K562 (cell line): ENCODE measurements around the gene SCEL. TPM values are rescaled to one million over a fixed set of nuclear protein-coding genes. Genes with fewer than 3 reads are reported as not detected.

Experiments used
- ATAC-seq: fragments of 200-7000 bp; cut with Tn5 transposase; 3 replicates; pipeline ENCODE4 v1.9.1; 2020; ENCODE audit warnings: moderate library complexity
- BruUV-seq: library from RNA; stranded (reverse); fragments of 400-500 nt; replicated peaks from 2 replicates; lab custom pipeline; 2021; lab: Mats Ljungman, UMichigan
- CTCF ChIA-PET: fragments of 300-600 bp; formaldehyde crosslinking; extraction: SDS; loops from one replicate; lab custom pipeline; 2021; ENCODE audit warnings: low intra/inter-chr PET ratio; lab: Yijun Ruan, JAX
- POLR2A ChIA-PET: fragments of 300-600, 350-650 bp; sonication (Branson Sonifier 250); formaldehyde crosslinking; extraction: SDS; loops from one replicate; lab custom pipeline; 2021; ENCODE audit warnings: antibody characterized with exemption, inconsistent platforms; lab: Yijun Ruan, JAX
- DNase-seq, 4 experiments: peaks; one replicate each; pipeline versions ENCODE4 v3.0.0 to v3.0.0-alpha.2; 2011 to 2018; ENCODE audit warnings: low spot score in 3 of 4, mixed read lengths in 3 of 4; ENCODE audit errors: extremely low read depth in 1 of 4
- FAIRE-seq: peaks from 2 replicates; lab custom pipeline; 2011; peaks lifted over from hg19 to GRCh38; lab: Jason Lieb, UNC
- H2AFZ ChIP-seq: 2 replicates; pipeline ENCODE4 v1.6.0; 2011; ENCODE audit warnings: low read depth, low read length, control low read depth, inconsistent platforms
- H3K27ac ChIP-seq: fragments of 200-600 bp; 3 replicates; pipeline ENCODE4 v1.8.0; 2011; ENCODE audit warnings: low read depth, mild to moderate bottlenecking, control low read depth, inconsistent platforms, low read length, moderate library complexity, mixed read lengths; ENCODE audit errors: extremely low read depth
- H3K27me3 ChIP-seq, 2 experiments: fragments of 300-600 bp in 1 of 2; 2 replicates in 1 of 2; 3 replicates in 1 of 2; pipeline versions ENCODE4 v1.6.0 to v1.8.0; 2011; ENCODE audit warnings: inconsistent platforms in 2 of 2, low read length in 2 of 2, mild to moderate bottlenecking in 1 of 2, mixed read lengths in 1 of 2, moderate library complexity in 1 of 2; ENCODE audit not compliant: control insufficient read depth in 2 of 2, insufficient read depth in 2 of 2
- H3K36me3 ChIP-seq: fragments of 300-600 bp; 3 replicates; pipeline ENCODE4 v1.8.0; 2011; ENCODE audit warnings: mild to moderate bottlenecking, low read length, inconsistent platforms; ENCODE audit not compliant: control insufficient read depth, insufficient read depth
- H3K4me1 ChIP-seq, 2 experiments: fragments of 200-600 bp in 1 of 2; replicated peaks in 1 of 2; 2 replicates in 1 of 2; 3 replicates in 1 of 2; pipeline versions ENCODE4 v1.5.1 to v1.8.0; 2011; ENCODE audit warnings: inconsistent platforms in 2 of 2, low read length in 2 of 2, mild to moderate bottlenecking in 1 of 2, mixed read lengths in 1 of 2, moderate library complexity in 1 of 2; ENCODE audit not compliant: control insufficient read depth in 2 of 2, insufficient read depth in 2 of 2
- H3K4me2 ChIP-seq: 2 replicates; pipeline ENCODE4 v1.6.1; 2011; ENCODE audit warnings: low read length, control low read depth, inconsistent platforms, mixed read lengths; ENCODE audit not compliant: insufficient read depth
- H3K4me3 ChIP-seq: fragments of 200-600 bp; sonication (generic), shearing (Covaris generic); 2 replicates; pipeline ENCODE4 v1.5.1; 2016; ENCODE audit warnings: control low read depth, inconsistent platforms
- H3K79me2 ChIP-seq: fragments of 200-600 bp; 3 replicates; pipeline ENCODE4 v1.8.0; 2011; ENCODE audit warnings: low read length, inconsistent platforms; ENCODE audit not compliant: control insufficient read depth, insufficient read depth
- H3K9ac ChIP-seq, 2 experiments: 2 replicates each; pipeline versions ENCODE4 v1.6.0 to v1.6.1; 2011; ENCODE audit warnings: low read depth in 2 of 2, low read length in 2 of 2, control low read depth in 1 of 2, inconsistent platforms in 1 of 2, mild to moderate bottlenecking in 1 of 2, mixed read lengths in 1 of 2; ENCODE audit not compliant: insufficient read depth in 1 of 2
- H3K9me1 ChIP-seq: one replicate; pipeline ENCODE4 v1.6.0; 2011; ENCODE audit warnings: inconsistent platforms, mild to moderate bottlenecking, low read length, moderate library complexity; ENCODE audit not compliant: control insufficient read depth, insufficient read depth
- H3K9me3 ChIP-seq: replicated peaks from 2 replicates; pipeline ENCODE4 v1.5.1; 2011; ENCODE audit warnings: low read depth, low read length, inconsistent platforms; ENCODE audit not compliant: control insufficient read depth, insufficient read depth
- H4K20me1 ChIP-seq: replicated peaks from 2 replicates; pipeline ENCODE4 v1.6.1; 2011; ENCODE audit warnings: low read length, inconsistent platforms, mixed read lengths; ENCODE audit not compliant: control insufficient read depth, insufficient read depth
- GTF2A2 ChIP-seq: IDR thresholded peaks from 2 replicates; pipeline ENCODE4 v1.6.1; 2016; ENCODE audit warnings: mild to moderate bottlenecking, missing genetic modification characterization, missing compliant biosample characterization
- NFRKB ChIP-seq: fragments of 450-650 bp; IDR thresholded peaks from 2 replicates; pipeline ENCODE4 v1.6.1; 2016; ENCODE audit warnings: low read depth
- PHTF2 ChIP-seq: fragments of 250-450 bp; sonication (Bioruptor Pico); IDR thresholded peaks from 2 replicates; pipeline ENCODE4 v1.5.0; 2021; ENCODE audit warnings: mild to moderate bottlenecking
- SREBF1 ChIP-seq: fragments of 150-350 bp; IDR thresholded peaks from 2 replicates; pipeline ENCODE4 v1.6.1; 2014; ENCODE audit warnings: antibody characterized with exemption, low read depth, low read length, borderline replicate concordance
- ZNF24 ChIP-seq: fragments of 450-650 bp; IDR thresholded peaks from 2 replicates; pipeline ENCODE4 v1.6.1; 2016
- ZNF551 ChIP-seq: fragments of 250-450 bp; sonication (Bioruptor Pico); IDR thresholded peaks from 2 replicates; pipeline ENCODE4 v1.5.0; 2021; ENCODE audit warnings: mild to moderate bottlenecking, moderate library complexity
- WGBS: fragments of 100-300 bp; shearing (Covaris generic); methylation state at CpG from one replicate; pipeline ENCODE4 v1.1.6; 2016; ENCODE audit warnings: low coverage, mixed read lengths; ENCODE audit not compliant: insufficient coverage; ENCODE audit errors: missing lambda C conversion rate; 5-methylcytosine and 5-hydroxymethylcytosine counted together
- in situ Hi-C: fragments of 300-500 bp; cut with MboI; formaldehyde crosslinking; loops from 4 replicates; pipeline ENCODE4 v1.15.0; 2018; ENCODE audit warnings: inconsistent platforms, mixed read lengths
- intact Hi-C: fragments of 100-400 bp; cut with micrococcal nuclease; formaldehyde crosslinking; loops from 2 replicates; pipeline ENCODE4 v1.14.2; 2022
- polyA plus RNA-seq, 8 experiments: library from polyadenylated mRNA; depleted of rRNA in 4 of 8; stranded (reverse) in 5 of 8; unstranded in 3 of 8; fragments of >200 nt; fragmentation: Nextera tagmentation in 2 of 8; fragmentation: Illumina TruSeq in 1 of 8; extraction: Ambion mirVana in 2 of 8; extraction: Trizol in 1 of 8; gene quantifications; 2 replicates each; pipeline versions ENCODE4 v1.2.1 to v1.2.3, GENCODE V29; 2011 to 2014; ENCODE audit warnings: inconsistent platforms in 1 of 8, missing spikeins in 1 of 8
- total RNA-seq, 7 experiments: library from RNA; depleted of rRNA in 6 of 7; stranded (reverse); fragments of >200 nt in 6 of 7; fragmentation: Illumina TruSeq in 2 of 7; extraction: Trizol in 2 of 7; gene quantifications; 2 replicates each; pipeline versions ENCODE4 v1.2.1 to v1.2.3, GENCODE V29; 2011 to 2021; ENCODE audit warnings: low replicate concordance in 1 of 7
- TF ChIP-seq, protein P1 (sequence below): sonication (generic); formaldehyde crosslinking; IDR thresholded peaks from 2 replicates; pipeline ENCODE4 v1.8.1; 2022; ENCODE audit warnings: missing genetic modification reagents
- TF ChIP-seq, protein P2 (sequence below): fragments of 250-450 bp; sonication (Bioruptor Pico); IDR thresholded peaks from 2 replicates; pipeline ENCODE4 v1.8.0; 2022; ENCODE audit warnings: moderate library complexity, mild to moderate bottlenecking, inconsistent platforms
- TF ChIP-seq, protein P3 (sequence below), 2 experiments: IDR thresholded peaks; 2 replicates each; pipeline ENCODE4 v1.6.1; 2012; ENCODE audit warnings: improper control_type of control experiment in 2 of 2, low read depth in 2 of 2, low read length in 2 of 2, borderline replicate concordance in 1 of 2

Gene SCEL
- total and polyA plus RNA-seq, 9 of the 15 experiments (the other 6 are each of a cell fraction or from before 2014, with no cell fraction given), result not detected

DNA sequence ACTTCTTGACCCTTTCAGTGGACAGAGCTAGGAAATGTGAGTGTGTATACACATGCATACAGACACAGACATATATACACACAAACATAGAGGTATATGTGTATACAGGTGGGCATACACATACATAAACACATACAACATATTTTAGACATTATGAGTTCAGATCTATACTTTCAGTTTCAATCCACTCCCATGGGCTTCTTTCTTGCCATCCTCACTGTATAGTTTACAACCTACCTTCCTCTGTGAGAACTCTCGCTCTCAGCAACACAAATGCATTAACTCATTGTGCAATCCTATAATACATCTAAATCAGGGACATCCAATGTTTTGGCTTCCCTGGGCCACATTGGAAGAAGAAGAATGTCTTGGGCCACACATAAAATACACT, 21.2 kb upstream of the SCEL start:
- no peak for DNase-seq
- Histone ChIP-seq H3K9ac (no peak overlapping the region), H3K36me3 (no peaks in the 10 kb centered on the region)
- POLR2A ChIA-PET, result no interaction called here
- TF ChIP-seq PHTF2, result no peak
- TF ChIP-seq NFRKB, result no peak
- TF ChIP-seq, protein P1, sequence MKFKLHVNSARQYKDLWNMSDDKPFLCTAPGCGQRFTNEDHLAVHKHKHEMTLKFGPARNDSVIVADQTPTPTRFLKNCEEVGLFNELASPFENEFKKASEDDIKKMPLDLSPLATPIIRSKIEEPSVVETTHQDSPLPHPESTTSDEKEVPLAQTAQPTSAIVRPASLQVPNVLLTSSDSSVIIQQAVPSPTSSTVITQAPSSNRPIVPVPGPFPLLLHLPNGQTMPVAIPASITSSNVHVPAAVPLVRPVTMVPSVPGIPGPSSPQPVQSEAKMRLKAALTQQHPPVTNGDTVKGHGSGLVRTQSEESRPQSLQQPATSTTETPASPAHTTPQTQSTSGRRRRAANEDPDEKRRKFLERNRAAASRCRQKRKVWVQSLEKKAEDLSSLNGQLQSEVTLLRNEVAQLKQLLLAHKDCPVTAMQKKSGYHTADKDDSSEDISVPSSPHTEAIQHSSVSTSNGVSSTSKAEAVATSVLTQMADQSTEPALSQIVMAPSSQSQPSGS, result no peak
- TF ChIP-seq, protein P2, sequence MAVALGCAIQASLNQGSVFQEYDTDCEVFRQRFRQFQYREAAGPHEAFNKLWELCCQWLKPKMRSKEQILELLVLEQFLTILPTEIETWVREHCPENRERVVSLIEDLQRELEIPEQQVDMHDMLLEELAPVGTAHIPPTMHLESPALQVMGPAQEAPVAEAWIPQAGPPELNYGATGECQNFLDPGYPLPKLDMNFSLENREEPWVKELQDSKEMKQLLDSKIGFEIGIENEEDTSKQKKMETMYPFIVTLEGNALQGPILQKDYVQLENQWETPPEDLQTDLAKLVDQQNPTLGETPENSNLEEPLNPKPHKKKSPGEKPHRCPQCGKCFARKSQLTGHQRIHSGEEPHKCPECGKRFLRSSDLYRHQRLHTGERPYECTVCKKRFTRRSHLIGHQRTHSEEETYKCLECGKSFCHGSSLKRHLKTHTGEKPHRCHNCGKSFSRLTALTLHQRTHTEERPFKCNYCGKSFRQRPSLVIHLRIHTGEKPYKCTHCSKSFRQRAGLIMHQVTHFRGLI, result no peak
- no peak for TF ChIP-seq GTF2A2
- TF ChIP-seq, protein P3, sequence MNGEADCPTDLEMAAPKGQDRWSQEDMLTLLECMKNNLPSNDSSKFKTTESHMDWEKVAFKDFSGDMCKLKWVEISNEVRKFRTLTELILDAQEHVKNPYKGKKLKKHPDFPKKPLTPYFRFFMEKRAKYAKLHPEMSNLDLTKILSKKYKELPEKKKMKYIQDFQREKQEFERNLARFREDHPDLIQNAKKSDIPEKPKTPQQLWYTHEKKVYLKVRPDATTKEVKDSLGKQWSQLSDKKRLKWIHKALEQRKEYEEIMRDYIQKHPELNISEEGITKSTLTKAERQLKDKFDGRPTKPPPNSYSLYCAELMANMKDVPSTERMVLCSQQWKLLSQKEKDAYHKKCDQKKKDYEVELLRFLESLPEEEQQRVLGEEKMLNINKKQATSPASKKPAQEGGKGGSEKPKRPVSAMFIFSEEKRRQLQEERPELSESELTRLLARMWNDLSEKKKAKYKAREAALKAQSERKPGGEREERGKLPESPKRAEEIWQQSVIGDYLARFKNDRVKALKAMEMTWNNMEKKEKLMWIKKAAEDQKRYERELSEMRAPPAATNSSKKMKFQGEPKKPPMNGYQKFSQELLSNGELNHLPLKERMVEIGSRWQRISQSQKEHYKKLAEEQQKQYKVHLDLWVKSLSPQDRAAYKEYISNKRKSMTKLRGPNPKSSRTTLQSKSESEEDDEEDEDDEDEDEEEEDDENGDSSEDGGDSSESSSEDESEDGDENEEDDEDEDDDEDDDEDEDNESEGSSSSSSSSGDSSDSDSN (IDR thresholded peaks at IDR 0.05; ENCODE audit: borderline replicate concordance in 1 of 2, low read depth in 2 of 2, low read length in 2 of 2), result no peak
- TF ChIP-seq SREBF1, result no peak
- no peak for TF ChIP-seq ZNF24
- TF ChIP-seq ZNF551, result no peak
- TF ChIP-seq, all 486 proteins: peak for 0
- Histone ChIP-seq H3K4me3 (no peak overlapping the region), H3K9me1 (no peaks in the 10 kb centered on the region), H3K27me3 (no peaks in the 10 kb centered on the region), H3K4me2 (no peak overlapping the region), H2AFZ (no peak overlapping the region), H3K9me3 (no peaks in the 10 kb centered on the region), H4K20me1 (no peaks in the 10 kb centered on the region), H3K27ac (no peak overlapping the region), H3K4me1 (no peaks in the 10 kb centered on the region), H3K79me2 (no peaks in the 10 kb centered on the region)
- 0% methylated on average over 1 of the region's 1 CpG for WGBS
- intact Hi-C loops (no loop called here), in situ Hi-C loops (no loop called here)
- CTCF ChIA-PET, result no interaction called here
- BruUV-seq, result no TSS peak
- FAIRE-seq, result no peak
- no peak for ATAC-seq
